GM18873 (cell line): Measurements from ENCODE around the gene LIG1.
"Not testable (repeated sequence)": the region's sequence is repeated elsewhere in the genome, so short reads cannot be mapped to it uniquely, and the experiment has no call there.

Experiments used
- ATAC-seq: cut with Tn5 transposase; IDR thresholded peaks from one replicate; pipeline ENCODE4 v1.9.1; 2021; ENCODE audit warnings: mild to moderate bottlenecking, moderate library complexity, moderate number of reproducible peaks; ENCODE audit not compliant: unreplicated experiment, low FRiP score

Gene LIG1

DNA sequence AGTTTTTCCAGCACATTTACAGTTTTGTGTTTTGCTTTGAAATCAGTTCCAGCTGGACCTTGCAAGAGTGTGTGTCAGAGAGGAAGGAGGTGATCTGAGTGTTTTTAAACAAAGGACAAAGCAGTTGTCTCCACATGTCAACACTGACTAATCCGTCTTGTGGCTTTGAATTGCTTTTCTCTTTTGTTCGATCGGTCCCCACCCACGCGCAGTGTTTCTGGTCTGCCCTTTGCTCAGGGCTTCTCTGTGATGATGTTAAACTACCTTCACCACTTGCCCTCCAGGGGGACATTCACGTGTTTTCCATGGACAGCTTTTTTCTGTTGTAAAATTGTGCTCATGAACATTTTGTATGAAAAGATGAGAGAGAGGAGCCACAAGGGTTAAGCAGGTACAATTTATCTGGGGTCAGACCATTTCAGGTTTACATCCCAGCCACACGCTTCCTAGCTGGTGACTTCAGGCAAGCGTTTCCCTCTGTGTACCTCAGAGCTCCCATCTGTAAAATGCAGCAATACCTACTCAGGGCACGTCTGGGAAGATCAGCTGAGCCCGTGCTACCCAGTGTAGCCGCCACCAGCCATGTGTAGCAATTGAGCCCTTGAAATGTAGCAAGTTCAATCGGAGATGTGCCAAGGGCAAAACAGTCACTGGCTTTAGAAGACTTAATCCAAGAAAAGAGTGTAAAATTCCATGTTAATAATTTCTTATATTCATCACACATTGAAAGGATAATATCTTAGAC, 46.1 kb downstream of the LIG1 start:
- no peak for ATAC-seq

GRCh38 chr19:48122421-48122820, 47.7 kb downstream of the LIG1 start:
- ATAC-seq: no peak

DNA sequence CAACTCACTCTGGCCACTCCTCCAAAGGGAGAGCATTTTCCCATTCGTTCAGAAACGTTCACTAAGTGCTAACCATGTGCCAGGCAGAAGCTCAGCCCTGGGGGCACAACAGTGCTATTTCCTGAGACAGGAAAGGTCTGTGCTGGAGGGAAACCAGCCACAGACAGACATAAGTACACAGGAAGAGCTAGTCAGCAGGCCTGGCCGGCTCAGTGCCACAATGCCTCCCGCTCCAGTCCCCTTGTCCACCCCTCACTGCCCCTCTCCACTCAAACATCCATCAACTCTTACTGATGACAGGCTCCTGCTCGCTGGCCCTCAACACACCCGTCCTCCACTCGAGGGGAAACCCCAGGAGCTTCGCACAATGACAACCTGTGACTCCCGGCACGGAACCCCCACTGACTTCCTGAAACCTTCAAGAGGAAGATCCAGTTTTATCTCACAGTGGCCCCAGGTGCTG, 48.2 kb downstream of the LIG1 start:
- no peak for ATAC-seq

GRCh38 chr19:48121066-48121465, 49.1 kb downstream of the LIG1 start:
- no peak for ATAC-seq

- ATAC-seq: no peak
These were observed 49.6 kb downstream of the LIG1 start for GRCh38 chr19:48120505-48120904.

- no peak for ATAC-seq
These were observed 52.0 kb downstream of the LIG1 start for GRCh38 chr19:48118131-48118517.

DNA sequence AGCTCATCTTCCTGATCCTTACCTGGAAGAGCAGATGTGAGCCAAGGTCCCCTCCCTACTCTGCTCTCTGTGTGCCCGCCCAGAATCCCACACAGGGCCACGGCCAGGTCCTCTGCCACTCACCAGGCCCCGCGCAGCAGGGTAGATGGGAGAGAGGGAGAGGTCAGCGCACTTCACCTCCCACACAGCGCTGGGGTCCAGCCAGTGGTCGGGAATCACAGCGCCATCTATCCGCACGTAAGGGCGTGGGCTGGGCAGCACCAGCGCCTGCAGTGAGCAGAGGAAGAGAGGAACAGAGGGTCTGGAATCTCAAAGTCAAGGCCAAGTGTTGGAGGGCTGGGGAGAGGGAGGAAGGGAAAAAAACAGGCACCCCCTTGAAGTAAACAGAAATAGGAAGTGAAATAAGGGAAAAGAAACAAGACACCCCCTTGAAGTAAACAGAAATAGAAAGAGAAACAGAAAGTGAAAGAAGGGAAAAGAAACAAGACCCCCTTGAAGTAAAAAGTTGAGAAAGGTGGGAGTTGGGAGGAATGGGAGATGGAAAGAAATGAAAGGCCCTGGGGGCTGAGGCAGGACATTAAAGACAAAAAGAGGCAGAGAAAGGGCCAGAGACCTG, 52.5 kb downstream of the LIG1 start:
- no peak for ATAC-seq

GRCh38 chr19:48113190-48113917, 56.8 kb downstream of the LIG1 start:
- ATAC-seq: no peak

- ATAC-seq: no peak
These were observed 58.9 kb downstream of the LIG1 start for GRCh38 chr19:48111280-48111679.

DNA sequence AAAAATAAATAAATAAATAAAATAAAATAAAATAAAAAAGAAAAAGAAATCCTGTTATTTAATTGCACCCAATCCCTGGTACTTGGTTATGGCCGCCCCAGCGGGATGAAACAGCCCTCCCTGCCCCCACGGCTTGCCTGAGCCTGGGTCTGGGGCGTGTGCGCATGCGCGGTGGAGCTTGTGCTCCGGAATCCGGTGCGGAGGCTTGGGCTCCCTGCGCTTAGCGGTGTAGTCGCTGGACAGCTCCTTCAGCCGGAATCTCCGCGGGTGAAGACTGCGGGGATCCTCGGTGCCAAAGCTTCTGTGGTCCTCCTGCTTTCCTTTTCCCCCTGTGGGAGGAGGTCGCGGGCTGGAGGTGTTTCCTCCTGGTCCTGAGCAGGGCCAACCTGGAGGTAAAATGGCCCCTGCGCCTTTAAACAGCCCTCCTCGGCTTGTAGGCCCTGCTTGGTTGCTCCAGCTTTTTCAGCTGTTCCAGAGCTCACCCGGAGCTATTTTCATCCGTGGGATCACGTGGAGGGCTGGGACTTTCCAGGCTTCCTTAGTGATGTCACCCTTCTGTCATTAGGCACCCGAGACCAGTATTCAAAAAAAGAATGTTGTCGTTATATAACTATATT, 59.7 kb downstream of the LIG1 start, which contains the start of gene PLA2G4C:
Gene PLA2G4C (minus strand): TSS at position 468 of the 617 bp plus-strand sequence. CDS start 4,288 bp downstream, outside the sequence.
- no peak for ATAC-seq

DNA sequence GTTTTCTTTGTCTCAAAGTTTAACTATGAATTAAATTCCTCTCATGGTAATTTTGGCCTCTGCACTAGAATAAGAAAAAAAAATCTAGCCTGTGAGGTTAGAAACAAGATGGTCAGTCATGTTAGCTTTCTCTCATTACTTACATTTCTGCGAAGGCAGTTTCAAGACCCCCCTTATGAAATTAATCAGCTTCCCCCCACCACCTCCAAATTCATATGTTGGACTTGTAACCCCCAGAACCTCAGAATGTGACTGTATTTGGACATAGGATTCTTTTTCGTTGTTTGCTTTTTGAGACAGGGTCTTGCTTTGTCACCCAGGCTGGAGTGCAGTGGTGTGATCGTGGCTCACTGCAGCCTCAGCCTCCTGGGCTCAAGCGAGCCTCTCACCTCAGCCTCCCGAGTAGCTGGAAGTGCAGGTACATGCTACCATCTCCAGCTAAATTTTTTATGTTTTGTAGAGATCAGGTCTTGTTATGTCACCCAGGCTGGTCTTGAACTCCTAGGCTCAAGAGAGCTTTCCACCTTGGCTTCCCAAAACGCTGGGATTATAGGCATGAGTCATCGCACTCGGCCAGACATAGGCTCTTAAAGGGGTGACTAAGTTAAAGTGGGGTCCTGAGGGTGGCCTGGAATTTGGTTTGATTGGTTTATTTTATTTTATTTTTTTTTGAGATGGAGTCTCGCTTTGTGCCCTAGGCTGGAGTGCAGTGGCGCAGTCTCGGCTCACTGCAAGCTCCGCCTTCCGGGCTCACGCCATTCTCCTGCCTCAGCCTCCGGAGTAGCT, 61.0 kb downstream of the LIG1 start:
- no peak for ATAC-seq

GRCh38 chr19:48103922-48104321, 66.2 kb downstream of the LIG1 start:
- no peak for ATAC-seq

DNA sequence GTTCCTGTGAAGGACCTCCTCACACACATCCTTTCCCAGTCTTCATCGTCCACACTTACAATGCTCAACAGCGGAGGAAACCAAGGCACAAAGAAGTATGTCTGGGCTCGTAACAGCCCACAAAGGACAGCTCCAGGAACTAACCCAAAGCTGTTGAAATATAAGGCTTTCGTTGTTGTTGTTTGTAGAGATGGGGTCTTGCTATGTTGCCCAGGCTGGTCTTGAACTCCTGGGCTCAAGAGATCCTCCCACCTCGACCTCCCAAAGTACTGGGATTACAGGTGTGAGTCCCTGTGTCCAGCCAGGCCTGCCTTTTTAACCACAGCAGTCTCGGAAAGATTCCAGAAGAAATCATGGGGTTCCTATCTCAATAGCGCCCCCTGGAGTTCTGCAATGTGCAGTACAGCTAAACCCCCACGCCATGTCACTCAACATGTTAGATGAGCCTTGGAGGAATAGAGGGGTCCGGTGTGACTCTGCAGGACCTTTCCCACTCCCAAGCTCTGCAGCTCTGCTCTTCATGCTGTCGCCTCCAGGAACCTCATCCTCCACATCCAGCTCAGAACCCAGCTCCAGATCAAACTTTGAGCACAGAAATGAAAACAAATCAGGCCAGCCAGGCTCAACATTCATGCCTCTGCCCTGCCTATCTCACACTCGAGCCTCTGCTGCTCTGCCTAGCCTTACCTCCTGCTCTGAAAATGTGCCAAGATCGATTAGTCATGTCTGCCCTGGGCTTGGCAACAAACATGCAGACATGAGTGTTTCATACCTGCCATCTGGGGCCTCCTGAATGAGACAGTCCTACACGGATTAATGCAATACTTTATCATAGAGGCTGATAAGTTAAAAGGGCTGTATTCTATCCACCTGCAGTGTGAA, 67.0 kb downstream of the LIG1 start:
- ATAC-seq: no peak

DNA sequence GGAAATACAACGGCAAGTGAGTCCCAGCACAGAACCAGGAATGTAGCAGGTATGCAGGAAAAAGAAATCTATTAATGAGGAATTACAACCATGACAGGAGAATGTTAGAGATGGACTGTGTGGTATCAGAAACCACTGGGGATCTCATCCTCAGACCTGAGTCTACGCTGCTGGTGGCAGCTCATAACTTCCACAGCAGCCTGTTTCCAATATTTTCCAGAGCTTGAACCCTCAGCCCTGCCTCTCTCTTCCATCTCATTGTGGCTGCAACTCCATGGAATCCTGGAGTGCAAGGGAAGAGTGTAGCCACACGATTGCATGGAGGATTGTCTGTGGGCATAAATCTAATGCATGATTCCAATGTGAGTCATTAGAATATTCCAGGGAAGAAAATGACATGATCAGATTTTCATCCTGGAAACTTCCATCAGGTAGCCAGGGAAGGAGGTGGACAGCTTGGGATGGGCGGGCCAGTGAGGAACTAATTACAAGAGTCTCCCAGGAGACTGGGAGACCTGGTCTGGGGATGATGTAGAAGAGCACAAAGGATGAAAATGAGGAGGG, 74.5 kb downstream of the LIG1 start:
- no peak for ATAC-seq

DNA sequence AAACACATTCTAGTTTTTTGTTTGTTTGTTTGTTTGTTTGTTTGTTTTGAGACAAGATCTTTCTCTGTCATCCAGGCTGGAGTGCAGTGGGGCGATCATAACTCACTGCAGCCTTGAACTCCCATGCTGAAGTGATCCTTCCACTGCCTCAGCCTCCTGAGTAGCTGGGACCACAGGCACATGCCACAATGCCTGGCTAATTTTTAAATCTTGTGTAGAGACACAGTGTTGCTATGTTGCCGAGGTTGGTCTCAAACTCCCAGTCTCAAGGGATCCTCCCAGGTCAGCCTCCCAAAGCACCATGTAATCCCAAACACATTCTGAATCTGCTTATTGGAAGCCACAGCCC, 75.3 kb downstream of the LIG1 start:
- ATAC-seq: no peak

DNA sequence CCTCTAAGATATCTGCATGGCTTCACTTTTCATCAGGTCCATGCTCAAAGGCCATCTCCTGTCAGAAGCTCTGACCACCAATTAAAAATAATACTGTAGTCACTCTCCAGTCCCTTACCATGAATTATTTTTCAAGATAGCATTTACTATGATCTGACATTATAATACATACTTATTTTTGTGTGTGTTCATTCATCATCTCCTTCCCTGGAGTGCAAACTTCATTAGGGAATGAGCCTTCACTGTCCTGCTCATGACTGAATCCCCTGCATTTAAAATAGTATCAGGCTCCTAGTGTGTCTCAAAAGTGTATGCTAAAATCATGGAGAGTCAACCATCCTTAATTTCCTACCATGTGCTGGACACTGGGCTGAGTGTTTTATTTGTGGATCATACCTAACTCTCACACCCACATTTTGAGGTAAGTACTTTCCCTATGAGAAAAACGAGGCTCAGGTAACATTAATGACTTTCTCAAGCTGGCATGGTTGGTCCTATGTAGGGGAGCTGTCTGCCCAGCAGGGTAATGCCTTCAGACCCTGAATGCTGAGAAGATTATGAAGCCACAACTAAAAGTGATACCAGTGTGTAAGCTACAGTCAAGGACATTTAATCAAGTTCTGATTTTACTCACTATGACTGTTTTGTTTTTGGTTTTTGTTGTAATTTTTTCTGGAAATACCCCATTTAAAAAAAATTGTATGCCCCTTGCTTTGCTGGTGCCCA, 75.9 kb downstream of the LIG1 start:
- ATAC-seq: no peak

DNA sequence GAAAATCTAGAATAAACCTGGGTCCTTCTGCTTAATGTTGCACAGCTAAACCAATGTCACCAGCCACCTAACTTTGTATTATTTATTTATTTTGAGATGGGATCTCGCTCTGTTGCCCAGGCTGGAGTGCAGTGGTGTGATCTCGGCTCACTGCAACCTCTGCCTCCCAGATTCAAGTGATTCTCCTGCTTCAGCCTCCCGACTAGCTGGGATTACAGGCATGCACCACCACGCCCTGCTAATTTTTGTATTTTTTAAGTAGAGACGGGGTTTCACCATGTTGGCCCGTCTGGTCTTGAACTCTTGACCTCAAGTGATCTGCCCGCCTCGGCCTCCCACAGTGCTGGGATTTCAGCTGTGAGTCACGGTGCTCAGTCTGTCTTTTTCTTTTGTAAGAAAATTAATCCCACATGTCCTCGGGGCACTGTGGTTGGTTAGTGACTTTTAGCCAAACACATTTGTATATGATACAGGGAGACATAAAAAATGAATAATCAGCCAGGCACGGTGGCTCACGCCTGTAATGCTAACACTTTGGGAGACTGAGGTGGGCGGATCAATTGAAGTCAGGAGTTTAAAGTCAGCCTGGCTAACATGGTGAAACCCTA, 78.9 kb downstream of the LIG1 start:
- ATAC-seq: not testable (repeated sequence)

DNA sequence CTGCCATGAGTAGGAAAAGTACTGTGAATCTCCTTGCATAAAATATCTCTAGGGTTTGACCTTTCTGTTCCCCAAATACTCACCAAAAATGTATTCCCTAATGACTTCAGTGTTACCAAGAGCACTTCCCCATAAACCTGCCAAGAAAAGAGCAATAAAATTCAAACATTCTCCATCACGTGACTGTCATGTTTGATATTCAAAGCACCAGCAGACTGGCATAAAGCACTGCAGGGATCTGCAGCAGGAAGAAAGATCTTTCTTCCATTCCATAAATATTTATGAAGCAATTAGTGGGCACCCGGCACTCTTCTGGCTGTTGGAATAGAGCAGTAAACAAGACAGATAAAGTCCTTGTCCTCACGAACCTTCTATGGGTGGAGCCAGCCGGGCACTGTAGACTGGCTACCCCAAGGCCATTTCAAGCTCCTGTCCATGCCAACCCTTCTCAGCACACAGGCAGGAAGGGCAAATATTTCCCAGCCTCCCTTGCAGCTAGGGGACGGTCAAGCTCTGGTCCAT, 79.8 kb downstream of the LIG1 start:
- no peak for ATAC-seq
